Duodenal mucosa (tissue), 2 donors: ENCODE results near the gene DENND1A.
"Not testable (repeated sequence)": the region's sequence is repeated elsewhere in the genome, so short reads cannot be mapped to it uniquely, and the experiment has no call there.

Experiments used
- H3K27ac ChIP-seq: one replicate; pipeline ENCODE4 v1.7.0; 2013; ENCODE audit warnings: low read depth, low read length
- H3K27me3 ChIP-seq, 2 donors: one replicate each; pipeline ENCODE4 v1.7.0; 2013; ENCODE audit warnings: low read length in 2 of 2, control low read depth in 1 of 2; ENCODE audit not compliant: insufficient read depth in 2 of 2, control insufficient read depth in 1 of 2
- H3K36me3 ChIP-seq, 2 donors: one replicate each; pipeline ENCODE4 v1.7.0; 2013; ENCODE audit warnings: low read length in 2 of 2, control low read depth in 1 of 2; ENCODE audit not compliant: insufficient read depth in 2 of 2, control insufficient read depth in 1 of 2
- H3K4me1 ChIP-seq, 2 donors: one replicate each; pipeline ENCODE4 v1.7.0; 2013; ENCODE audit warnings: low read length in 2 of 2, control low read depth in 1 of 2; ENCODE audit not compliant: insufficient read depth in 2 of 2, control insufficient read depth in 1 of 2
- H3K4me3 ChIP-seq, 2 donors: one replicate each; pipeline ENCODE4 v1.7.0; 2013; ENCODE audit warnings: low read length in 2 of 2, low read depth in 1 of 2
- H3K9ac ChIP-seq, 2 donors: one replicate each; pipeline ENCODE4 v1.7.0; 2013; ENCODE audit warnings: low read length in 2 of 2, low read depth in 1 of 2
- H3K9me3 ChIP-seq, 2 donors: one replicate each; pipeline ENCODE4 v1.7.0; 2013; ENCODE audit warnings: low read length in 2 of 2, control low read depth in 1 of 2; ENCODE audit not compliant: control insufficient read depth in 1 of 2

DENND1A gene

DNA sequence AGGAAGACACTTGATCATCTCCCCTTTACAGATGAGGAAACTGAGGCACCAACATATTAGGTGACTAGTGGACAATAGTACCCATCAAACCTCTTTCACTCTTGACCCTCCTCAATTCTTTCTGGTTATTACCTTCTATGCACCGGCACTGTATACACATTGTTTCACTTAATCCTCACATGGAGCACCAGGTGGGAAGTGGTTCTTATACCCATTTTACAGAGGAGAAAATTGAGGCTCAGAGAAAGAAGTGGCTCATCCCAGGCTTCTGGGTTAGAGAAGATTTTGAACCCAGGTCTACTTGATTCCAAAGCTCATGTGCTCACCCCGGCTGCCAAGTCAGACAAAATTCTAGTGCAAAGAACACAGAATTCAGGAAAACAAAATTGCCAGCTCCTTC, 17.4 kb upstream of the DENND1A start:
- Histone ChIP-seq H3K4me1 (no peaks in the 10 kb centered on the region), H3K36me3 (no peaks in the 10 kb centered on the region), H3K4me3 (no peak overlapping the region), H3K27ac (no peak overlapping the region), H3K9ac (no peak overlapping the region), H3K9me3 (no peaks in the 10 kb centered on the region), H3K27me3 (no peaks in the 10 kb centered on the region)

GRCh38 chr9:123946101-123946821, 16.3 kb upstream of the DENND1A start:
- Histone ChIP-seq H3K27ac (no peak overlapping the region), H3K9ac (no peak overlapping the region), H3K27me3 (peaks cover 0 to 3% of the 10 kb centered on the region in 2 donors)

GRCh38 chr9:123945532-123945931, 15.6 kb upstream of the DENND1A start:
- Histone ChIP-seq H3K4me1 (no peaks in the 10 kb centered on the region), H3K36me3 (no peaks in the 10 kb centered on the region), H3K27ac (no peak overlapping the region), H3K9me3 (no peaks in the 10 kb centered on the region), H3K9ac (no peak overlapping the region), H3K27me3 (peaks cover 0 to 3% of the 10 kb centered on the region in 2 donors), H3K4me3 (no peak overlapping the region)

More at GRCh38 chr9:123946101-123946821, 16.3 kb upstream of the DENND1A start:
- no peak overlapping the region for H3K4me3 ChIP-seq
- H3K4me1 ChIP-seq = no peaks in the 10 kb centered on the region
- H3K9me3 ChIP-seq = no peaks in the 10 kb centered on the region
- no peaks in the 10 kb centered on the region for H3K36me3 ChIP-seq

DNA sequence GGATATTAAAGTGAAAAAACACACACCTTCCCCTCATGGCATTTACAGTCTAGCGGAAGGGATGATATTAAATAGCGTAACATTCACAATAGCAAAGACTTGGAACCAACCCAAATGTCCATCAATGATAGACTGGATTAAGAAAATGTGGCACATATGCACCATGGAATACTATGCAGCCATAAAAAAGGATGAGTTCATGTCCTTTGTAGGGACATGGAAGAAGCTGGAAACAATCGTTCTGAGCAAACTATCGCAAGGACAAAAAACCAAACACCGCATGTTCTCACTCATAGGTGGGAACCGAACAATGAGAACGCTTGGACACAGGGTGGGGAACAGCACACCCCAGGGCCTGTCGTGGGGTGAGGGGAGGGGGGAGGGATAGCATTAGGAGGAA, 14.5 kb upstream of the DENND1A start:
- not testable (repeated sequence) for H3K9ac ChIP-seq, H3K27ac ChIP-seq, H3K4me3 ChIP-seq, H3K9me3 ChIP-seq, H3K36me3 ChIP-seq, H3K27me3 ChIP-seq, H3K4me1 ChIP-seq

DNA sequence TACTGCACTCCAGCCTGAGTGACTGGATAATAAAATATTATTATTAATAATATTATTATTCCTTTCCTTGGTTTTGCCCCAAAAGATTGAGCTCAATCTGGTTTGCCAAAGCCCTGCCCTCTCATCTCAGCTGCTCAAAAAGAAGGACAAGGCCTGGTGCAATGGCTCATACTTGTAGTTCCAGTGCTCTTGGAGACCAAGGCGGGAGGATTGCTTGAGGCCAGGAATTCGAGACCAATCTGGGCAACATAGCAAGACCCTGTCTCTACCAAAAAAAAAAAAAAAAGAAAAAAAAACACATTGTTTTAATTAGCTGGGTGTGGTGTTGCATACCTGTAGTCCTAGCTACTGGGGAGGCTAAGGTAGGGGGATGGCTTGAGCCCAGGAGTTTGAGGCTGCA, 13.7 kb upstream of the DENND1A start:
- H3K4me1 ChIP-seq = no peaks in the 10 kb centered on the region
- H3K9me3 ChIP-seq = no peaks in the 10 kb centered on the region
- H3K27ac ChIP-seq = no peak overlapping the region
- H3K36me3 ChIP-seq = no peaks in the 10 kb centered on the region
- no peak overlapping the region for H3K9ac ChIP-seq
- H3K27me3 ChIP-seq = peaks cover 0 to 3% of the 10 kb centered on the region in 2 donors
- H3K4me3 ChIP-seq = no peak overlapping the region

GRCh38 chr9:123942542-123942941, 12.6 kb upstream of the DENND1A start:
- Histone ChIP-seq H3K4me1 (no peaks in the 10 kb centered on the region), H3K4me3 (no peak overlapping the region), H3K36me3 (no peaks in the 10 kb centered on the region), H3K9me3 (no peaks in the 10 kb centered on the region), H3K27me3 (peaks cover 0 to 3% of the 10 kb centered on the region in 2 donors), H3K27ac (no peak overlapping the region), H3K9ac (no peak overlapping the region)

- no peaks in the 10 kb centered on the region for H3K36me3 ChIP-seq
- no peaks in the 10 kb centered on the region for H3K9me3 ChIP-seq
- H3K27me3 ChIP-seq = peaks cover 0 to 3% of the 10 kb centered on the region in 2 donors
- no peaks in the 10 kb centered on the region for H3K4me1 ChIP-seq
- no peak overlapping the region for H3K27ac ChIP-seq
- H3K4me3 ChIP-seq = no peak overlapping the region
- H3K9ac ChIP-seq = no peak overlapping the region
Observed at GRCh38 chr9:123941524-123942070, 11.7 kb upstream of the DENND1A start.

DNA sequence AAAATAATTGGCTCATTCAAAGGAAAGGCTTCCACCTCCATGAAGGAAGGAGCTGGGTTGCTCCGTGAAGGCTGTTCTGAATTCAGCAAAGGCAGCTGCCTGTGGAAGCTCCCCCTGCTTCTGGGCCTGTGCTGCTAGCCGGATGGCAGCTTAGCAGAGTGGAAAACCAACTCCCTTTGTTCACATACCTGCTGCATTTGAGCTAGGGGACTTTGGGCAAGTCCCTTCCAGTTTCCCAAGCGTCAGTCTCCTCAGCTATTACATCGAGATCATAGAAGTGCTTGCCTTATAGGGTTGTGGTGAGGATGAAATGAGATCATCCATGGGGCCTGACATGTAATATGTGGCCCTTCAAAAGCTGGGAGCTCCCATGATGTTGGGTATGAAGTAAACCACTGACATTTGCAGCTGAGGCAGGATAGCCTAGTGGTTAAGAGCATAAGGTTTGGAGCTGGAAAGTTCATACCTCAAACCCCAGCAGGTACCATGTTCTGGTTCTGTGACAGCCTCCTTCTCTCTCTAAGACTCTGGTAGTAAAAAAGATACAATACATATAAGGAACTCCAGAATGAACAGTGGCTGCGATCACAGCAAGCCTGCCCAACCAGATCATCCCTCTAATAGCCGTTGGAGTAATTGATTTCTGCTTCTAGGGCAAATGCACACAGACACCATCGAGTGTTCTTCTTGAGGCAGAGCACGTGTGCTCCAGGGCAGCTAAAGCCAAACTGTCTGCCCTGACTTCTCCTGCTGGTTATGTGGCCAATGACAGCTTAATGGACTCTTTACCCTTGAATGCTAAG, 11.0 kb upstream of the DENND1A start:
- H3K27me3 ChIP-seq = peaks cover 0 to 3% of the 10 kb centered on the region in 2 donors
- H3K9ac ChIP-seq = no peak overlapping the region
- H3K9me3 ChIP-seq = no peaks in the 10 kb centered on the region
- H3K36me3 ChIP-seq = no peaks in the 10 kb centered on the region
- no peak overlapping the region for H3K27ac ChIP-seq
- no peaks in the 10 kb centered on the region for H3K4me1 ChIP-seq
- no peak overlapping the region for H3K4me3 ChIP-seq

GRCh38 chr9:123938401-123938800, 8.5 kb upstream of the DENND1A start:
- Histone ChIP-seq H3K9me3 (no peaks in the 10 kb centered on the region), H3K36me3 (no peaks in the 10 kb centered on the region), H3K4me1 (no peaks in the 10 kb centered on the region), H3K9ac (no peak overlapping the region), H3K27ac (no peak overlapping the region), H3K27me3 (peaks cover 0 to 3% of the 10 kb centered on the region in 2 donors), H3K4me3 (no peak overlapping the region)

DNA sequence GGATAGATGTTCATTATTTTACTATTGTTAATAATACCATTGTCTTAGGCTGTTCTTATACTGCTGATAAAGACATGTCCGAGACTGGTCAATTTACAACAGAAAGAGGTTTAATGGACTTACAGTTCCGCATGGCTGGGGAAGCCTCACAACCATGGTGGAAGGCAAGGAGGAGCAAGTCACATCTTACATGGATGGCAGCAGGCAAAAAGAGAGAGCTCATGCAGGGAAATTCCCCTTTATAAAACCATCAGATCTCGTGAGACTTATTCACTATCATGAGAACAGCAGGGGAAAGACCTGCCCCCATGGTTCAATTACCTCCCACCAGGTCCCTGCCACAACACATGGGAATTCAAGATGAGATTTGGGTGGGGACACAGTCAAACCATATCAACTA, 6.6 kb upstream of the DENND1A start:
- not testable (repeated sequence) for H3K4me1 ChIP-seq, H3K36me3 ChIP-seq, H3K9ac ChIP-seq, H3K27me3 ChIP-seq, H3K9me3 ChIP-seq, H3K4me3 ChIP-seq, H3K27ac ChIP-seq
